Skin epidermis (tissue), 12 donors: Measurements from ENCODE around the gene GJB6.

Experiments
- H3K27ac ChIP-seq, 21 experiments: fragments of 200-600 bp; sonication (generic) in 11 of 21; one replicate each; pipeline ENCODE4 v1.5.0; 2020; ENCODE audit warnings: mild to moderate bottlenecking in 3 of 21, inconsistent platforms in 2 of 21, moderate library complexity in 2 of 21
- H3K4me3 ChIP-seq, 7 experiments: fragments of 200-600 bp; sonication (generic) in 2 of 7; one replicate each; pipeline ENCODE4 v1.5.0; 2020; ENCODE audit warnings: inconsistent platforms in 2 of 7, mild to moderate bottlenecking in 2 of 7, moderate library complexity in 1 of 7

GJB6 gene

DNA sequence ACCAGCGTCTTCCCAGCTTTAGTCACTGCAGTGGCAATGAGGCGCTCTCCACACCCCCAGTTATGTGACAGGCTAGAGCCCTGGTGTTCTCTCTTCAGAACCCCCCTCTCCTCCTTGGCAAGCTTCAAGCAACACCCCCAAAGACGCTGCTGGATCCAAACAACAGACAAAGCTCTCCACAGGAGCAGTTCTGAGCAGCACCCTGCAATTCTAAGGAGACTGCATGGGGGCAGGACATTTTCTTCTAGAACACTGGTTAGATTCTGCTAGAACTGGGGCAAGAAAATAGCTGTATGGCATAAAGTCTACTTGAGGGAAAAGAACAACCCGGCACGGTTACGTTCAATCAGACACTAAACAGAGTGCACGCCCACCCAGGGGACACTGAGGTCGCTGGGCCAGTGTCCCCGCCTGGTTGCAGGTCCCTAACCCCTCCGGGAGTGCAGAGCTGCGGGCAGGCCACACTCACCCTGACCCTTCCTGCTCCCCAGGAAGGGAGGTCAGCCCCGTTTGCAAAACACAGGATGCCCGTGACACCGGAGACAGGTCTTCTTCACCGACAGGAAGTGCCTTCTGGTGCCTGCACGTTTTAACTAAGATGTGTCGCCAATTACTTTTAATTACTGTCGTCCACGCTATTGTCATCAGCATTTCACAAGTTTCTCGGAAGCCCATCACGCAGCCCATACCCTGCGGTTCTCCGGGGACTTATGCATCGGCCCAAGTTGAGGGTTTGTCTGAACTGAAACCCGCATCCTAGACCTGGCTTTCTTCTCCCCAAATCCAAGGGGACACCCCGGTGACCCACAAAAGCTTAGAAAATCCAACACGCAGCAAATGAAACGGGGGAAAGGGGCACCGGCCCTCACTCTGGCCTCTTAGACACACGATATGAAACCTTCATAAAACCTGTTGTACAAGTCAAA is 943 bp downstream of the GJB6 start:
- peak overlapping the region; percentile 15 to 96 (median 79) for H3K27ac ChIP-seq
- H3K4me3 ChIP-seq: peak overlapping the region; percentile 42 to 62 (median 54)

DNA sequence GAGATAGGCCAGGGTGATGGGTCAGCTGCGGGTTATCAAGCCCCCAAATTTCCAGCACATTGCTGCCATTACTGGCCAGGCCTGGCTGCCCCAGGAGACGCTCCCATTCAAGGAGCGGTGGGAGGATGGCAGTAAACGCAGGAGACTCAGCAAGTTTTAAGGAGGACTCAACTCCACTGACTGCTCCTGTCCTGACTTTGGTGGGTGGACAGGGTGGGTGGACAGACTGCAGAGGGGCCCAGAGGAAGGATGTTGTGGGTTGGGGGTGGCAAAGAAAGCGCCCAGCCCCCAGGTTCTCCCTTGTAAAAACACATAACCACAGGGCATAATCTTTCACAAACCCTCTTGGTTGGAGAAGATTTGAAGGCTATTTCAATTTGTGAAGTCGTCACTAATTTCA is 4.4 kb downstream of the GJB6 start:
- Histone ChIP-seq H3K27ac (peak overlapping the region in 1 of 21 experiments; percentile 72), H3K4me3 (peak overlapping the region in 1 of 7 experiments; percentile 21)

DNA sequence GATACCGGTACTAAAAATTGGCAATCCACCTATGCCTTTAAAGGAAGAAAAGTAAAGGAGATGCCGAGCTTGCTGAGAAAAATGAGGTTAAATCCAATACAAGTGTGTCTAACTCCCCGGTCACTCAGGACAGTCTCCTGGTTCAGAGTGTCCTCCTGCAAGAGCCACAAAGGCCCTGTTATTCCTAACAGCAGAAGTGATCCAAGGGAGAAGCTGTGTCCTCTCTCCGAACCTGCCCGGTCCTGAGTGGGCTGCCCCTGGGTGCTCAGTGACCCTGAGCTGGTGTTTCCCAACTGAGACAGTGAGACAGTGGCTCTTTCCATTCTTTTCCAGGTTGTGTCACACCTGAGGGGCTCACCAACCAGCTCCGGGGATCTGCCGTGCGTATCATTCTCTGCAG is 4.8 kb downstream of the GJB6 start:
- Histone ChIP-seq H3K4me3 (peak overlapping the region in 1 of 7 experiments; percentile 21), H3K27ac (peak overlapping the region in 1 of 21 experiments; percentile 72)

DNA sequence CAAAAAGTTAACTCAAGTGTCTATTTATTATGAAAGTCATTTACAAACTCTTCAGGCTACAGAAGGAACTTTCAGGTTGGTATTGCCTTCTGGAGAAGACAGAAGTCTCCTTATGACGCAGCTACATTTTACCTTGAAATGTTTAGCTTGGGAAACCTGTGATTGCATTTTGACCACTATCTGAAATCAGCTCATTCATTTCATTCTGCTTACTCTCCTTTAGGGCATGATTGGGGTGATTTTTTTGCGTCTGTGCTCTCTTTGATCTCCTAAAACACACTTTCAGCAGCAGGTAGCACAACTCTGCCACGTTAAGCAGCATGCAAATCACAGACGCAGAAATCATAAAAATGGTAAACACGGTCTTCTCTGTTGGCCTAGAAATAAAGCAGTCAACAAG is 9.6 kb downstream of the GJB6 start:
- H3K4me3 ChIP-seq: no peak overlapping the region
- H3K27ac ChIP-seq: no peak overlapping the region

DNA sequence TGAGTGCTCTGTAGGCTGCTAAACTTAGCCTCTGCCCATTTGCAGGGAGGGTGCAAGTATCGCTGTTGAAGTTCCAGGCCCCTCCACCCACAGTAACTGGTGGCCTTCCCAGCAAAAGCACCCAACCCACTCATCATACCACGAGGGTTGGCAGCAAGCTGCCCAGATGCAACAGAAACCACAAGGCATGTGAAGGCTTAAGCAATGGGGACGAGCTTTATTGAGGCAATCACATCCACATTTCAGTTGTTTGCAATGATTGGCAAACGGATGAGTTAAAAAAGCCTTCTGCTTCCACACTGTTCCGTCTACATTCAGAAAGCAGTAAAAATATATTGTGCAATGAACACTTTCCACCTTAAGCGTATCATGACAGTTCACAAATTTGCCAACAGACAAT is 10.3 kb downstream of the GJB6 start:
- Histone ChIP-seq H3K27ac (no peak overlapping the region), H3K4me3 (no peak overlapping the region)

DNA sequence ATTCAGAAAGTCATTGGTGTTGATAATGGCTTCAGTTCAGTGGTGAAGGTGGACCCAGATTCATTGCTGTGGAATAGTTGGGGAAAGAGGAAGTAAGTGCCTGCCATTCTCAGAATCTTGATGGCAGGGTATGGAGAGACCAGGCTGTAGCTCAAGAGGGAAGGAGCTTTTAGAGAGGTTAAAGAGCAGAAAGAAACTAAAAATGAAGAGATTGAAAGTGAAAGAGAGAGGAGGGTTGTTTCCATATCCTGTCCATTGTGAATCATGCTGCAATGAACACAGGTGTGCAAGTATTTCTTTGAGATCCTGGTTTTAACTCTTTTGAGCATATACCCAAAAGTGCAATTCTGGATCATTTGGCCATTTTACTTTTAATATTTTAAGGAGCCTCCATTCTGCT is 12.5 kb downstream of the GJB6 start:
- no peak overlapping the region for H3K4me3 ChIP-seq
- no peak overlapping the region for H3K27ac ChIP-seq

DNA sequence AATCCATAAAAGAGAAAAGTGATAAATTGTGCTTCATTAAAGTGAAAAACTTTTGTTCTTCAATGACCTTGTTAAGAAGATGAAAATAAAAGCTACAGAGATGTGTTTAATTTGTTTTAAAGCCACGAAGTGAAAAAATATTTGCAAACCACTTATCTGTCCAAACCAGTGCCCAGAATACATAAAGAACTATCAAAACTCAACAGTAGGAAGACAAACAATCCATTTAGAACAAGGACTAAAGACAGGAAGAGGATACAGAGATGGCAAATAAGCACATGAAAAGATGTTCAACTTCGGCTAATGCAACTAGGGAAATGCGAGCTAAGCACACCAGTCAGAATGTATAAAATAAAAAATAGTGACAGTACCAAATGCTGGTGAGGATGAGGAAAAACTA is 15.0 kb downstream of the GJB6 start:
- Histone ChIP-seq H3K27ac (no peak overlapping the region), H3K4me3 (no peak overlapping the region)

DNA sequence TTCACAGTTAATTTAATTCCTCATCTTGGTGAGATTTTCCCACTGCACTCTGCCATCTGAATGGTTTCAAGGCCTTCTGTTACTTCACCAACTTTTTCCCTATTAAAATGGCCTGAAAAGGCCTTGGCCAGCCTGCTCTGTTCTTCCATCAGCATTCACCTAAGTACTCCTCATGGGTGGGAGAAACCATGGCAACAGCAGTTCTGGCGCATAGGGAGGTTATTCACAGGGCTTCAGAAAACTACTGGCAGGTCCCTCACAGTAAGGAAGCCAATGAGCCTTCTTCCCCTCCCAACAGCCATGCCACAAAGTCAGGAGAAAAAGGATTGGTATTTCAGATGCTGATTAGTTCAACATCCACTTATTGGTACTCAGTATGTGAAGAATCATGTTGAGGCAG is 22.2 kb downstream of the GJB6 start:
- Histone ChIP-seq H3K27ac (no peak overlapping the region), H3K4me3 (no peak overlapping the region)

DNA sequence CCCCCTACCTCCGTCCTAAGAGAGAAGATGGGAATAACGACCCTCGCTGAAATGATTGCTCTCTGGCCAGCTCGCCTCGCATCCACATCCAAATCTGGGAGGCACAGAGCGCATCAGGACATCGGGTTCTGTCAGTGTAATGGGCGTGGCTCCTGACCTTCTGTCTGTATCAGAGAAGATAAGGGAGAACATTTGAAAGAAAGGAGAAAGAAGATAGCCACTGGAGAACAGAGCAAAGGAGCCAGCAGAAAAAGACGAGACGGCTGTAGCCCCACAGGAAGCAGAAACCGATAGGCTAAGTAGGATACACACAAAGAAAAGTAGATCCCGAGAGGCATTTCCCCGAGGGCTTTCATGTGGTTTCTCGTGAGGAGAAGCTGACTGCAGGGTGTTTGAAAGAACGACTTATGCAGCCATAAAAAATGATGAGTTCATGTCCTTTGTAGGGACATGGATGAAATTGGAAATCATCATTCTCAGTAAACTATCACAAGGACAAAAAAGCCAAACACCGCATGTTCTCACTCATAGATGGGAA is 25.4 kb downstream of the GJB6 start:
- H3K4me3 ChIP-seq: no peak overlapping the region
- H3K27ac ChIP-seq: no peak overlapping the region

DNA sequence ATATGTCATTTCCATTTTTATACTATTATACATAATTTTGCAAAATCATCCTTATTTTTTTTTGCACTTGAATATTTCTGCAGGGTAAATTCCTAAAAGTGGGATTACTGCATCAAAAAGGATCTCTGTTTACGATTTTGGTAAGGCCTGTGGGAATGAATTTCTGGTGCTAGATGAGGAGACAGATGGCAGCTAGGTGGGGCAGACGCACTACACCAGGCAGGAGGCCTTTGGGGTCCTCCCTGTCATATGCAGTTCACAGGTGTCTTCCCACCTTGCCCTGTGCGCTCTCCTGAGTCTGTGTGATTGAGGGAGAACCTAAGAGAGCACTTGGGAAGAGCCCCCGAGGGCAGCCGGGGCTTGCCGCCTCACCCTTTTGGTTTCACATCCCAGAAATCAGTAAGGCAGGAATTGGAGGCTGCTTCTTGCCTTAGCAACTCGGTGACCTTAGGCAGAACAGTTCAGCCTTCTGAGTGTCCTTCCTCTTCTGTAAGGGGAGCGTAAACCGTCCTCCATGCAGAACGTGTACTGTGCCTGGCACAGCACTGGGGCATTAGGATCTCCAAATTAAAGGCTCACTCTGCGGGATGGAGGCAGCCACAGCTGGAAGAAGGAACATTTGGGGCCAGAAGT is 25.9 kb downstream of the GJB6 start:
- no peak overlapping the region for H3K27ac ChIP-seq
- H3K4me3 ChIP-seq: no peak overlapping the region

DNA sequence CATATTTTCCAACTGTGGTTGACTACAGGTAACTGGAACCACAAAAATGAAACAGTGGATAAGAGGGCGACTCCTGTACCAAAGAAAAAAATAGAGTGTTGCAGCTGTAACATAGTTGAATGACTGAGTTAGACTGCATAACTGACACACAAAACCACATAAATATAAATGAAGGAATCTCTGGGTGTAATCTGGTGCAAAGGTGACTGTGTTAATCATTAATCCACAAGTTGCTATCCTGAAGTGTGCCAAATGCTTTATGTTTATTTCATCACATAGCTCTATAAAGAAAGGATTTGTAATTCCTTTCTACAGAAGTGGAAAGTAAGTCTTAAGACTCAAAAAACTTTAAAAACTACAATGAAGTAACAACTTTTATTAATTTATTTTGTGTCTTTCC is 33.3 kb downstream of the GJB6 start:
- no peak overlapping the region for H3K27ac ChIP-seq
- H3K4me3 ChIP-seq: no peak overlapping the region

DNA sequence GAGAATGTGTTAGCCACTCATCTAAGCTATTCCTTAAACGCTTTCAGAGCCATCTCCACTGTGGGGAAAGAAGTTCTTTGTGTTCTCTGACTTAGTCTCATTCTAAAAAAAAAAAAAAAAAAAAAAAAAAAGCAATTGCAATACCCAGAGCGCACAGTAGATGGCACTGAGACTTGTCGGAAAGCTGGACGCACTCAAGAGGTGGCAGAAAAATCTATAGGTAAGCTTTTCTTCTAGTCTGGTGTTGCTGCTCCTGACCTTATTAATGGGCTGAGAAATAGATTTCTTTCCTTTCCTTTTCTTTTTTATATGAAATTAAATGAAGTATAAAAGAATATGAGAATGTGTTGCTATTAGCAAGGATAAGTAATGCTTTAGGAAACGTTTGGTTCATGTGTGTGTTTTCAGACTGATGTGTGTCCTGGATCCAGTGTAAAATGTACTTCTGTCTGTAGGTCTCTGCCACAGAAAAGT is 34.7 kb downstream of the GJB6 start:
- H3K4me3 ChIP-seq: no peak overlapping the region
- peak overlapping the region in 2 of 21 experiments; percentile 72 to 87 for H3K27ac ChIP-seq

DNA sequence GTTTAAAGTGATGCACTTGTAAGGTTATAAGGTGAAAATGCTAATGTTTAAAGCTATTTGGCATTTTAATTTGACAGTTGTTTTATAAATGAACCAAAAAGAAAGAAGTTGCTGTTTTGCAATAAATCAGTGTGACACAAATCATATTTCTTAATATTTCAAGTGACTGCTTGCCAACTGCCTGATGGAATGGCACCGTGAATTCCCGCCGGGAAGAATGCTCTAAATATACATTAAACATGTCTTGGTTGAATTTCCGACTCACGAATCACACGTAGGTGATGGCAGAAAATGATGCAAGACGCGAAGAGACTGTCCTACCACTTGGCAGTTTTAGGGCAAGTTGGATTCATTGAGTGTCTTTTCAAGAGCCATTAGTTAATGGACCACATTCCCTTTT is 36.3 kb downstream of the GJB6 start:
- Histone ChIP-seq H3K4me3 (no peak overlapping the region), H3K27ac (peak overlapping the region in 2 of 21 experiments; percentile 87 to 91)

DNA sequence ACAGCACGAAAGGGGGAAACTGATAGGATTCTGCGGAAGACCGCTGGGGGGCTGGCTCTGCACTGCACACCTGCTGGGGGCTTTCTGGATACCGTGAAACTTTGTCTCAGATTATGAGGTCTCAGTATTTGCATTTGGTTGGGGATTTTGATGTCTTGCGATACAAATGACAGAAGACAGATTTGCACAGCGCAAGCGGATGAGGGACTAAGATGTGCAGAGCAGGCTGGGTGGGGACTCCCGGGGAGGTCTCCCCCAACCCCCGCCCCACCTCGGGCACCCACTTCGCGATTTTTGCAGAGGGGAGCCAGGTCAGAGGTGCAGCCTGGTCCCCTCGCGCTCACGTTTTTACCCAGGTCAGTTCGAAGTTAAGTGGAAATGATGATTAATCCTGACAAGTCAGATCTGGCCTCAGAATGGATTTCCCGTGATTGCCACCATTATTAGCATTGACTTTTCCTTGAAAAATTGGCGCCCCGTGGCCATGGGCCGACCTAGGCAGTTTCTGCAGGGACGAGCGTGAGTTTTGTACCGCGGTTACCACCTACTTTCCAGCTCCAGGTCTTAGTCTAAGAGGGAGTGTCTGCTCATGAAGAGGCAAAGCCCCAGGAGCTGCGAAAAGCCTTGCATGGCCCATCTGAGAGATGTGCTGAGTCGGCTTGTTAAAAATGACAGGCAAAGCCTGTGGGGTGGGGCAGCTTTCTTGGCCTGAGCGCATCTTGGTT is 38.0 kb downstream of the GJB6 start:
- H3K4me3 ChIP-seq: peak overlapping the region; percentile 41 to 71 (median 60)
- peak overlapping the region in 13 of 21 experiments; percentile 65 to 91 (median 80) for H3K27ac ChIP-seq

DNA sequence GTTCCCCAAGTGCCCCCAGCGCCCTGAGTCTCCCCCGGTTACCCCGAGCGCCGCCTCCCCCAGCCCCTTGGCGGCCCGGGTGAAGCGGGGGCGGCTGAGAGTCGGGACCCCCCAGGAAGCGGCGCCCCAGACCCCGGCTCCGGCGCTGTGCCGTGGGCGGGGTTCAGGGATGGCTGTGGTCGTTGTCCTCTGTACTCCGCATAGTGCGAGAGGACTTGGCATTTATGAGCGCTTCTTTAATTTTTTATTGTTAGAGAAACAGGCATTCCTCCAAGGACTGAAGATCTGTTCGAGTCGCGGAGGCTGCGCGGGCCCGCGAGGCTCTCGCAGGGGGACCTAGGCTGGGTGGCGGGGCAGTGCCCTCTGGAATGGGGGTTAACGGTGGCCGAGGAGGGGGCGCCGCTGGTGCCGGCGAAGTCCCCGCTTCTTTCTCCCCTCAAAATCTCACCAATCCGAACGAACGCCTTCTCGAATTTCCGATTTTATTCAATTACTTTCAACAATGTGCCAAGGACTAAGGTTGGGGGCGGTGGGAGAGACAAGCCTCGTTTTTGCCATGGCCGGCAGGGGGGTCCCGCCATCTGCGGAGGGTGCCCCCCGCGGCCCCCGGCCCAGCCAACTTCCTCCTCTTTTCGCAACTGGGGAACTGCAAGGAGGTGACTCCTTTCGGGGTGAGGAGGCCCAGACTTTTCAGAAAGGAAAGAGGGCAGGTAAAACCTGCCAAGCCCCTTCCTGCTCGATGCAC is 38.8 kb downstream of the GJB6 start:
- peak overlapping the region in 19 of 21 experiments; percentile 38 to 91 (median 80) for H3K27ac ChIP-seq
- H3K4me3 ChIP-seq: peak overlapping the region; percentile 41 to 71 (median 60)

DNA sequence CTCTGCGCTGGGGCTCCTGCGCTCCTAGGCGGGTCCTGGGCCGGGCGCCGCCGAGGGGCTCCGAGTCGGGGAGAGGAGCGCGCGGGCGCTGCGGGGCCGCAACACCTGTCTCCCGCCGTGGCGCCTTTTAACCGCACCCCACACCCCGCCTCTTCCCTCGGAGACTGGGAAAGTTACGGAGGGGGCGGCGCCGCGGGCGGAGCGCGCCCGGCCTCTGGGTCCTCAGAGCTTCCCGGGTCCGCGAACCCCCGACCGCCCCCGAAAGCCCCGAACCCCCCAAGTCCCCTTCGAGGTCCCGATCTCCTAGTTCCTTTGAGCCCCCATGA is 39.3 kb downstream of the GJB6 start, which contains the start of gene GJB2:
GJB2 (minus strand) TSS at position 103 of the 326 bp plus-strand sequence. CDS start 3,357 bp downstream, outside the sequence.
- peak within 1 kb of the TSS in 20 of 21 experiments; percentile 38 to 91 (median 80) for H3K27ac ChIP-seq
- H3K4me3 ChIP-seq: peak within 1 kb of the TSS; percentile 41 to 71 (median 60)

DNA sequence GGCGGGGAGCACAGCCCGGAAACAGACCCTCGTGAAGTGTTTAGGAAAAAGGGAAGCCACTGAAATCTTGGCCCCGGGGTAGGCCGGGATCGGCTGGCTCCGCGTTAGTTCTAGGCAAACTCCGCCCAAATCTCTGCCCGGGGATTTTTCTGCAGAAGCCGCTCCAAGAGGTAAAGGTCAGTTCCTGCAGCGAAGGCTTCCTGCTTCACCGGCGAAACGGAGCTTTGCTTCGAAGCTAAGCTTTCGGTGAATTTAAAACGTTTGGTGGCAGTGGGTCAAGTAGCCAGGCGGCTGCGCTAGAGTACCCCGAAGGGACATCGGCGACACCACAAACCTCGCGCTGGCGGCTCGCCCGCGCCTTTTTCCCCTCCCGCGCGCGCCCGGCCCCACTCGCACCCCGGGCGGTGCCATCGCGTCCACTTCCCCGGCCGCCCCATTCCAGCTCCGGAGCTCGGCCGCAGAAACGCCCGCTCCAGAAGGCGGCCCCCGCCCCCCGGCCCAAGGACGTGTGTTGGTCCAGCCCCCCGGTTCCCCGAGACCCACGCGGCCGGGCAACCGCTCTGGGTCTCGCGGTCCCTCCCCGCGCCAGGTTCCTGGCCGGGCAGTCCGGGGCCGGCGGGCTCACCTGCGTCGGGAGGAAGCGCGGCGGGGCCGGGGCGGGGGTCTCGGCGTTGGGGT is 39.8 kb downstream of the GJB6 start:
- H3K4me3 ChIP-seq: peak overlapping the region; percentile 41 to 71 (median 60)
- peak overlapping the region in 20 of 21 experiments; percentile 38 to 91 (median 80) for H3K27ac ChIP-seq

DNA sequence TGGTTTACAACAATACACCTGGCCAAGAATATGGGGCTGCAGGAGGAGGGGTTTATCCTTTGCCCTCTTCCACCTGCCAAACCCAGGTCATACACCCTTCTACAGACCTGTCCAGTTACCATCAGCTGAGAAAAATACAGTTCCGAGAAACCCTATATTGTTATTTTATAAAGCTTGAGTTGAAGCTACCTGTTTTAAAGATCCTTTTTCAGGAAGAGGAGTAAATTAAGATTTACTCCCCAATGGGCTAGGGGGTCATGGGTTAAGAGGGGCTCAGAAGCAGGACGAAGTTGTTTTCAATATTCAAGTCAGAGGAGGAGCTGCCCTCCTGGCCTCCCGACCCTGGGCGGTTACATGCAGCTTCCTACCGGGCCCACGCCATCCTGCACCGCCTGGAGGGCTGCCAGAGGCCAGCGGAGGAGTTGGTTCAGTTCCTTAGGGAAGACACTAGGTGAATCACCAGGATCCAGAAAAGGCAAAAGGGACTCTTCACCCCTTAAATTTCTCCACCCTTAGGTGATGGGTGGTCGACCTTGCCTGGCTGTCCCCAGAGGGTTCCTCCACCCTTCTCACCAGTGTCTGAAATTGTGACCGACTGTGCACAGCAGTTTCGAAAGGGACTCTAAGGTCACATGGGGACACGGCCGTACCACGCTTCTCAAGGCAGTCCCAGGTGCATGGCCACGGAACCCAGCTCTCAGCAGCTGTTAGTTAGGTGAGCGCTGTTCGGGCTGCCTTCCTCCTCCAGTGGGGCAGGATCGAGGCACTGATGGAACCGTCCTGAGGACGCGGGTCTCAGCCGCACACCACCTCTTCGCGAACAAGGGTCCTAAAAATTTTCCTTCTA is 40.6 kb downstream of the GJB6 start:
- Histone ChIP-seq H3K27ac (peak overlapping the region in 20 of 21 experiments; percentile 40 to 91 (median 80)), H3K4me3 (peak overlapping the region; percentile 41 to 71 (median 60))
